22Rv1 (cell line): ENCODE data around the gene MAGI2.

Experiments used
- ZFX ChIP-seq: fragments of 450-650 bp; IDR thresholded peaks from 2 replicates; pipeline ENCODE4 v1.6.1; 2017; ENCODE audit warnings: antibody characterized with exemption, borderline replicate concordance
- TF ChIP-seq, protein P1 (sequence below): fragments of 450-650 bp; IDR thresholded peaks from 2 replicates; pipeline ENCODE4 v1.5.1; 2017; ENCODE audit warnings: mild to moderate bottlenecking

DNA sequence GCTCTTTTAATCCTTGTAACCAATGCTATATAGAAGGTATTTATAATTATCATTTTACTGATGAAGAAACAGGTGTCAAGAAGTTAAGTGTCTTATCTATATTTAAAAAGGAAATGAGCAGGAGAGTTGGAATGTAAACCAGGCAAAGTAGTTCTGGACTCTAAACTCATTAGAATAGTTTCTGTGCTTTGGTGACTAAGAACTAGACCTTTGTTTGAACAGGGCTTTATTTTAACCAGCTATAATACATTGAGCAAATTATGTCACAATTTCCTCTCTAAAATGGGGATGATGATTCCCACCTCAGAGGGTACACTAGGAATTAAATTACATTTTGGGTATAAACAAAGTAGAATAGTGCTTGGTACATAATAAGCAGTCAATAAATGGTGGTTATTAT, 236.0 kb downstream of the MAGI2 start:
- TF ChIP-seq, protein P1, sequence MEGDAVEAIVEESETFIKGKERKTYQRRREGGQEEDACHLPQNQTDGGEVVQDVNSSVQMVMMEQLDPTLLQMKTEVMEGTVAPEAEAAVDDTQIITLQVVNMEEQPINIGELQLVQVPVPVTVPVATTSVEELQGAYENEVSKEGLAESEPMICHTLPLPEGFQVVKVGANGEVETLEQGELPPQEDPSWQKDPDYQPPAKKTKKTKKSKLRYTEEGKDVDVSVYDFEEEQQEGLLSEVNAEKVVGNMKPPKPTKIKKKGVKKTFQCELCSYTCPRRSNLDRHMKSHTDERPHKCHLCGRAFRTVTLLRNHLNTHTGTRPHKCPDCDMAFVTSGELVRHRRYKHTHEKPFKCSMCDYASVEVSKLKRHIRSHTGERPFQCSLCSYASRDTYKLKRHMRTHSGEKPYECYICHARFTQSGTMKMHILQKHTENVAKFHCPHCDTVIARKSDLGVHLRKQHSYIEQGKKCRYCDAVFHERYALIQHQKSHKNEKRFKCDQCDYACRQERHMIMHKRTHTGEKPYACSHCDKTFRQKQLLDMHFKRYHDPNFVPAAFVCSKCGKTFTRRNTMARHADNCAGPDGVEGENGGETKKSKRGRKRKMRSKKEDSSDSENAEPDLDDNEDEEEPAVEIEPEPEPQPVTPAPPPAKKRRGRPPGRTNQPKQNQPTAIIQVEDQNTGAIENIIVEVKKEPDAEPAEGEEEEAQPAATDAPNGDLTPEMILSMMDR, result no peak
- no peak for TF ChIP-seq ZFX
